ENCODE data around the gene ABCC1. TPM values are rescaled to one million over a fixed set of nuclear protein-coding genes. Genes with fewer than 3 reads are reported as not detected.
"Not testable (repeated sequence)": the region's sequence is repeated elsewhere in the genome, so short reads cannot be mapped to it uniquely, and the experiment has no call there.

ABCC1 gene
- total RNA-seq, 1 experiment from 2014 or later = 48.0 TPM

DNA sequence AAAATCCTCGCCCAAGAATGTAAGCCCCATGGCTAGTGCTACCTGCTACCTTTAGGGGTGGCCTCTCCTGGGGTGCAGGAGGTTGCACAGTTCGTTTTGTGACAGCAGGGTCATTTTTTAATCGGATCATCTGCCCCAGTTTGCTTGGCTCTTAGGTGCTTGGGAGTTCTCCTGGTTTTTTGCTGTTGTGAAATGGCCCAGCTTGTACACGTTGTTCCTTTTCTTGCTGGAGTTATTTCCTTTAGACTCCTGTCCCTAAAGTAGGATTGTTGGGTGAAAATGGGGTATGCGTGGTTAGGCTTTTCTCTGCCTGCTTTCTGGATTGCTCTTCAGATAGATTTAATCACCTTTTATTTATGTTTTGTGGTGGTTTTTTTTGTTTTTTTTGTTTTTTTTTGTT, 25.8 kb downstream of the ABCC1 start:
- H3K4me3 ChIP-seq = no peak overlapping the region
- H3K27me3 ChIP-seq = no peaks in the 10 kb centered on the region
- DNase-seq = no peak

DNA sequence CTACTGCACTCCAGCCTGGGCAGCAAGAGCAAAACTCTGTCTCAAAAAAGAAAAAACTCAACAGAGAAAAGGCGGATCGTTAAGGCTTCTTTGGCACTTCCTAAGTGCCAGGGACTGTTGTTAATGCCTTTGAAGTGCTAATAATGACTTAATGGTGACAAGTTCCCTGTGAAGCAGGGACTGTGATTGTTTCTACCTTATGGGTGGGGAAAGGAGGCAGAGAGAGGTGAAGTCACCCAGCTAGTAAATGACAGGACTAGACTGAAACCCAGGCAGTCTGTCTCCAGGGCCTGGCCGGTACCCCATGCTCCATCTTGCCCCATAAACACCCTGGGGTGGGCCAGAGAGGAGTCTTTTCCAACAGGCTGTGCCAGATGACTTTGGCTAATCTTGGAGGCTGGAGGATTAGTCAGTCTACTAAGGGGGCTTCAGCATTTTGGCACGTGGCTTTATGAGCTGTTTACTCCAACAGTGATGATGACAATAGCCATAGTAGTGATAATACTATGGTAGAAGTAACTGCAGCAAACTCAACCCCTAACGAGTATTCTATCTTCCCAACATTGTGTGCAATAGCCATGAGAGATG, 26.9 kb downstream of the ABCC1 start:
- H3K9me3 ChIP-seq = peaks cover 32% of the 10 kb centered on the region
- no peak overlapping the region for H3K4me3 ChIP-seq
- H3K36me3 ChIP-seq = peaks cover 85% of the 10 kb centered on the region
- H3K27me3 ChIP-seq = no peaks in the 10 kb centered on the region
- DNase-seq = peak; percentile 52

More for the DNA sequence above, 25.8 kb downstream of the ABCC1 start:
- H3K9me3 ChIP-seq = peaks cover 21% of the 10 kb centered on the region
- H3K36me3 ChIP-seq = peaks cover 84% of the 10 kb centered on the region

GRCh38 chr16:15976929-15977637, 27.7 kb downstream of the ABCC1 start:
- peaks cover 40% of the 10 kb centered on the region for H3K9me3 ChIP-seq
- peaks cover 85% of the 10 kb centered on the region for H3K36me3 ChIP-seq
- no peak overlapping the region for H3K4me3 ChIP-seq
- DNase-seq = no peak
- no peaks in the 10 kb centered on the region for H3K27me3 ChIP-seq

- no peaks in the 10 kb centered on the region for H3K27me3 ChIP-seq
- no peak overlapping the region for H3K4me3 ChIP-seq
- peaks cover 84% of the 10 kb centered on the region for H3K36me3 ChIP-seq
- peak; percentile 52 for DNase-seq
- H3K9me3 ChIP-seq = peaks cover 43% of the 10 kb centered on the region
These were observed 30.4 kb downstream of the ABCC1 start for GRCh38 chr16:15979801-15980200.

- H3K27me3 ChIP-seq = no peaks in the 10 kb centered on the region
- H3K36me3 ChIP-seq = peaks cover 84% of the 10 kb centered on the region
- DNase-seq = no peak
- H3K4me3 ChIP-seq = no peak overlapping the region
- peaks cover 43% of the 10 kb centered on the region for H3K9me3 ChIP-seq
These were observed 30.9 kb downstream of the ABCC1 start for GRCh38 chr16:15980329-15980728.

GRCh38 chr16:15981382-15981781, 32.0 kb downstream of the ABCC1 start:
- peaks cover 84% of the 10 kb centered on the region for H3K36me3 ChIP-seq
- no peaks in the 10 kb centered on the region for H3K27me3 ChIP-seq
- H3K4me3 ChIP-seq = no peak overlapping the region
- DNase-seq = no peak
- H3K9me3 ChIP-seq = peaks cover 43% of the 10 kb centered on the region

GRCh38 chr16:15982194-15982915, 32.9 kb downstream of the ABCC1 start:
- Histone ChIP-seq H3K9me3 (peaks cover 42% of the 10 kb centered on the region), H3K36me3 (peaks cover 84% of the 10 kb centered on the region)
- DNase-seq, H3K4me3 ChIP-seq, H3K27me3 ChIP-seq: not testable (repeated sequence)

- peaks cover 27% of the 10 kb centered on the region for H3K9me3 ChIP-seq
- DNase-seq = peak; percentile 24
- H3K36me3 ChIP-seq = peaks cover 81% of the 10 kb centered on the region
- H3K4me3 ChIP-seq = no peak overlapping the region
- no peaks in the 10 kb centered on the region for H3K27me3 ChIP-seq
These were observed 34.5 kb downstream of the ABCC1 start for GRCh38 chr16:15983898-15984297.

- Histone ChIP-seq H3K4me3 (no peak overlapping the region), H3K27me3 (no peaks in the 10 kb centered on the region), H3K36me3 (peaks cover 74% of the 10 kb centered on the region), H3K9me3 (peaks cover 22% of the 10 kb centered on the region)
- no peak for DNase-seq
These were observed 35.7 kb downstream of the ABCC1 start for GRCh38 chr16:15985144-15985543.

GRCh38 chr16:15986261-15986660, 36.8 kb downstream of the ABCC1 start:
- peaks cover 72% of the 10 kb centered on the region for H3K36me3 ChIP-seq
- H3K27me3 ChIP-seq = no peaks in the 10 kb centered on the region
- no peak for DNase-seq
- H3K4me3 ChIP-seq = no peak overlapping the region
- peaks cover 11% of the 10 kb centered on the region for H3K9me3 ChIP-seq

GRCh38 chr16:15988268-15989013, 39.0 kb downstream of the ABCC1 start:
- Histone ChIP-seq H3K27me3 (no peaks in the 10 kb centered on the region), H3K4me3 (no peak overlapping the region), H3K9me3 (no peaks in the 10 kb centered on the region), H3K36me3 (peaks cover 79% of the 10 kb centered on the region)
- no peak for DNase-seq

- no peak for DNase-seq
- Histone ChIP-seq H3K36me3 (peaks cover 72% of the 10 kb centered on the region), H3K9me3 (no peaks in the 10 kb centered on the region), H3K4me3 (no peak overlapping the region), H3K27me3 (no peaks in the 10 kb centered on the region)
These were observed 41.5 kb downstream of the ABCC1 start for GRCh38 chr16:15990902-15991301.

GRCh38 chr16:15993128-15993527, 43.7 kb downstream of the ABCC1 start:
- H3K9me3 ChIP-seq = no peaks in the 10 kb centered on the region
- no peak overlapping the region for H3K4me3 ChIP-seq
- DNase-seq = no peak
- H3K27me3 ChIP-seq = no peaks in the 10 kb centered on the region
- peaks cover 63% of the 10 kb centered on the region for H3K36me3 ChIP-seq

GRCh38 chr16:15993541-15993940, 44.1 kb downstream of the ABCC1 start:
- Histone ChIP-seq H3K36me3 (peaks cover 59% of the 10 kb centered on the region), H3K9me3 (no peaks in the 10 kb centered on the region), H3K4me3 (no peak overlapping the region), H3K27me3 (no peaks in the 10 kb centered on the region)
- DNase-seq = no peak

GRCh38 chr16:15993946-15994665, 44.7 kb downstream of the ABCC1 start:
- no peaks in the 10 kb centered on the region for H3K9me3 ChIP-seq

GRCh38 chr16:15996432-15997109, 47.2 kb downstream of the ABCC1 start:
- DNase-seq = peak; percentile 95
- Histone ChIP-seq H3K36me3 (peaks cover 52% of the 10 kb centered on the region), H3K9me3 (no peaks in the 10 kb centered on the region), H3K4me3 (no peak overlapping the region), H3K27me3 (no peaks in the 10 kb centered on the region)

More at GRCh38 chr16:15993946-15994665, 44.7 kb downstream of the ABCC1 start:
- H3K27me3 ChIP-seq = no peaks in the 10 kb centered on the region
- H3K36me3 ChIP-seq = peaks cover 58% of the 10 kb centered on the region
- no peak overlapping the region for H3K4me3 ChIP-seq
- DNase-seq = peak; percentile 89

Measured in MG63 (cell line).